Measurements from ENCODE around the gene BPIFB1.

The BPIFB1 gene

GRCh38 chr20:33252460-33252859 lies 30.6 kb upstream of the BPIFB1 start:
- H3K27ac ChIP-seq: peak overlapping the region; percentile 33; the same call in 1 of the 2 replicates
- TF ChIP-seq ZFX (IDR thresholded peaks at IDR 0.05) (no peak), CTCF (conservative IDR thresholded peaks at IDR 0.05) (no peak)

- no peak overlapping the region for H3K27ac ChIP-seq
- TF ChIP-seq ZFX (IDR thresholded peaks at IDR 0.05): no peak
- TF ChIP-seq CTCF (conservative IDR thresholded peaks at IDR 0.05): no peak
These were observed 28.0 kb upstream of the BPIFB1 start for GRCh38 chr20:33255005-33255404.

GRCh38 chr20:33257237-33257636 lies 25.8 kb upstream of the BPIFB1 start:
- H3K27ac ChIP-seq: no peak overlapping the region
- no peak for TF ChIP-seq CTCF (conservative IDR thresholded peaks at IDR 0.05)
- no peak for TF ChIP-seq ZFX (IDR thresholded peaks at IDR 0.05)

GRCh38 chr20:33259371-33259770 lies 23.6 kb upstream of the BPIFB1 start:
- no peak overlapping the region; the same call in 1 of the 2 replicates for H3K27ac ChIP-seq
- TF ChIP-seq CTCF (conservative IDR thresholded peaks at IDR 0.05) (no peak), ZFX (IDR thresholded peaks at IDR 0.05) (no peak)

- no peak overlapping the region for H3K27ac ChIP-seq
- no peak for TF ChIP-seq CTCF (conservative IDR thresholded peaks at IDR 0.05)
- TF ChIP-seq ZFX (IDR thresholded peaks at IDR 0.05): no peak
These were observed 21.5 kb upstream of the BPIFB1 start for GRCh38 chr20:33261465-33261864.

- peak; percentile 89 for TF ChIP-seq CTCF (conservative IDR thresholded peaks at IDR 0.05)
- no peak for TF ChIP-seq ZFX (IDR thresholded peaks at IDR 0.05)
- H3K27ac ChIP-seq: no peak overlapping the region
These were observed 20.4 kb upstream of the BPIFB1 start for GRCh38 chr20:33262658-33263065.

- H3K27ac ChIP-seq: no peak overlapping the region
These were observed 19.2 kb upstream of the BPIFB1 start for GRCh38 chr20:33263784-33264183.

More at GRCh38 chr20:33263784-33264183, 19.2 kb upstream of the BPIFB1 start:
- TF ChIP-seq ZFX (IDR thresholded peaks at IDR 0.05): no peak
- no peak for TF ChIP-seq CTCF (conservative IDR thresholded peaks at IDR 0.05)
